GM10847 (cell line): ENCODE results near the gene MEGF10.

Experiments
- POLR2A ChIP-seq: IDR thresholded peaks from 2 replicates; pipeline ENCODE4 v1.6.1; 2011; ENCODE audit not compliant: insufficient read length; ENCODE audit errors: extremely low read depth

The MEGF10 gene

DNA sequence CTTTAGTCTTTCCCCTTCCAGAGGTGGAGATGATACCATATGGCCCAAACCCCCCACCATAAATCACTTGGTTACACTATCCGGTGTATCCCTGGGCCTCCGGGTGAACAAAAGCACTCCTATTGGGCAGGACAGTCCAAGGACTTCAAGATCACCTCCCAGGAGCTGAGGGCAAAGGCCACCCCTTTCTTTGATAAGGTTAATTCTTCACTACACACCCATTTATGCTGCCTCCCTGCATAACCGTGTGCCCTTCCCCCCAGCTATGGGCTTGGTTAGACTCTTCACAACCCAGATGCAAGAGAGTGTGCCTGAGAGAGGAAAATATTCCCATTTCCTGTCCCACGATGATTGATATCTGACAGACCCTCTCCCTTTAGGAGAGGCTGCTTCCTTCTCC, 162.0 kb downstream of the MEGF10 start:
- TF ChIP-seq POLR2A: no peak

DNA sequence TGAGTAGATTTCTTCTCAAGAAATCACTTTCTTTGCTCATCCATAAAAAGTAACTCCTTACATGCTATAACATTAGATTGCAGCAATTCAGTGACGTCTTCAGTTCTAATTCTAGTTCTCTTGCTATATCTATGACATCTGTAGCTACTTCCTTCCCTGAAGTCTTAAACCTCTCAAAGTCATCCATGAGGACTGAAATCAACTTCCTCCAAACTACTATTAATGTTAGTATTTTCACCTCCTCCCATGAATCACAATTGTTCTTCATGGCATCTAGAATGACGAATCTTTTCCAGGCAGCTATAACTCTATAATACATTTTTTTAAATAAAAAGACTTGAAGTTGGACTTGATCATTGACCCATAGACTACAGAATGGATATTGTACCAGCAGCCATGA, 180.6 kb downstream of the MEGF10 start:
- no peak for TF ChIP-seq POLR2A

DNA sequence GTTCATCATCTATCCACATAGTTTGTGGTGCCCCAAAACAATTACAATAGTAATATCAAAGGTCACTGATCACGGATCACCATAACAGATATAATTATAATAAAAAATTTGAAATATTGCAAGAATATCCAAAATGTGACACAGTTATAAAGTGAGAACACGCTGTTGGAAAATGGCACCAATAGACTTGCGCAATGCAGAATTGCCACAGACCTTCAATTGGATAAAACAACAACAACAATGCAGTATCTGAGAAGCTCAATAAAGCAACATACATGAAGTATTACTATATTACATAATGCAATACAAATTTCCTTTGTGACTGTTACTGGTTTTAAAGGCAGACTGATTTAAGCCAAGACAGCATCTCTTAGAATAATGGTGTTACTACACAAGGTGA, 182.1 kb downstream of the MEGF10 start:
- no peak for TF ChIP-seq POLR2A

GRCh38 chr5:127486471-127486870, 195.9 kb downstream of the MEGF10 start:
- TF ChIP-seq POLR2A: no peak

DNA sequence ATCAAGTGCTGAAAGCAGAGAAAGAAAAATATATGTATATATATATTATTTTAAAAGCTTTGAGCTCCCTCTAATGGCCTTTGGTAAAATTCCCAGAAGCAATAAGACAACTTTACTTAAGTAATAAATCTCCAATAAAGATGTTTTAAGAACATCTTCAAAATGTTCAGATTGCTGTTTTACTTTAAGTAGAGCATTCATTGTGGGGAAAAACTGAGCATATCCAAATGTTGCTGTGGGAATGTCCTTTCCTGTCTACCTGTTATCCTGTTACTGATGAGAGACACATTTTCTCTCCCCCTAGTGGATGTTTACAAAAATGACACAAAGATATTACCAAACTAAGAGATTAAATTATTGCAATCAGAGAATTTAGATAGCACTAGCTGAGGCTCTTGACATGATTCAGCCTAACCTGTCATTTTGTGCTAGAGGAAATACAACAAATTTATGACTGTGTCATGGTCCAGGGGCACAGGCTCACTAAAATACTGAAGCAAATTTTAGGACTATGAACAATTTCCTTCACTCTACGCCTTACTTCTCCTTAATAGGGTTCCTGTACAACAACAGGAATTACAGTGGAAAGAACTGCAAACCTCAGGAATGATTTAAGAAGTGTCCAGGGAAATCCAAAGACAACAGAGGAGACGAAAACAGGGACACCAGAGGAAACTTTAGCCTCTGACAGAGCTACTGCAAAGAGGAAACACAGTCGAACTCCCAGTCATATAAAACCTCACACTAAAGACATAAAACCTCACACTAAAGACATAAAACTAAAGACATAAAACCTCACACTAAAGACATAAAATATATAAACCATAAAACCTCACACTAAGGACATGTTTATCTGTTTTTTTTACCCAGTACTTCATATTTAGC, 202.5 kb downstream of the MEGF10 start:
- TF ChIP-seq POLR2A: no peak

- TF ChIP-seq POLR2A: no peak
These were observed 208.0 kb downstream of the MEGF10 start for GRCh38 chr5:127498548-127498947.

DNA sequence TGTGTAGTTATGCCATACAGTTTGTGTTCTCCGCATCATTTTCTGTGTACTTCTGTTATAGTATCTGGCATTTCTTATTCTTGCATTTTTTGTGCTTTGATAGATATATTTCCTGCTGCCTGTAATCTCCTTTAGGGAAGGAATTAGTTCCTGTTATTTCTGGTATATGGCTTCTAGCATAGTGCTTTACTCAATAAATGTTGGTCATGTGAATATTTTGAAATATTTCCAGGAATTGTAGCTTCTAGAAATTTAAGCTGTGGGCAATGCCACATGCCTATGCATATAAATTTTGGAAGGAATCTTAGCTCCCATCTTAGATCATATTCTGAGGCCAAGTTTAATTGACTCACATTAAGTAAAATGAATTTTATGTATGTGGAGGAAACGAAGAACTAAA, 215.3 kb downstream of the MEGF10 start:
- TF ChIP-seq POLR2A: no peak

DNA sequence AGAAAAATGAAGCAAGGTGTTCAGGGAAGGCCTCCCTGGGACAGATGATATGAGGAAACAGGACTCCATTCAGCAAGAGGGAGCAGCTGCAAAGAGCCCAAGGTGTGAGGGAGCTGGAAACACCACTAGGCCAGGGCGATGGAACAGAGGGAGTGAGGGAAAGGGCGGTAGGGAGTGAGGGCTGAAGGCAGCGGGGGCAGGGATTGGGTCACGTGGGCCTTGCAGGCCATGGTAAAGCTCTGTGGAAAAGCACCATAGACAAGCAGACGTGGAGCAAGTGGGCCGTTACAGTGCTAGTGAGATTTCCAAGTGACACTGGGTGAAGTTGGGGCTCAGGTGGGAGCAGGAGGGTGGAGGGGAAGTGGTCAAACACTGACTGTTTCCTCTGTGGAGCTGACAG, 216.0 kb downstream of the MEGF10 start:
- no peak for TF ChIP-seq POLR2A

- no peak for TF ChIP-seq POLR2A
These were observed 218.2 kb downstream of the MEGF10 start for GRCh38 chr5:127508644-127509373.
